NCI-H446 treated with DMSO at 0.1 percent for 48 hours (cell line): Measurements from ENCODE around the gene AKAP13.
A peak's percentile ranks its signal among the peaks of the same experiment; 100 is the strongest.

ENCODE experiments used
- DNase-seq: peaks from one replicate; lab custom pipeline; 2025; lab: John Stamatoyannopoulos, UW

Gene AKAP13

DNA sequence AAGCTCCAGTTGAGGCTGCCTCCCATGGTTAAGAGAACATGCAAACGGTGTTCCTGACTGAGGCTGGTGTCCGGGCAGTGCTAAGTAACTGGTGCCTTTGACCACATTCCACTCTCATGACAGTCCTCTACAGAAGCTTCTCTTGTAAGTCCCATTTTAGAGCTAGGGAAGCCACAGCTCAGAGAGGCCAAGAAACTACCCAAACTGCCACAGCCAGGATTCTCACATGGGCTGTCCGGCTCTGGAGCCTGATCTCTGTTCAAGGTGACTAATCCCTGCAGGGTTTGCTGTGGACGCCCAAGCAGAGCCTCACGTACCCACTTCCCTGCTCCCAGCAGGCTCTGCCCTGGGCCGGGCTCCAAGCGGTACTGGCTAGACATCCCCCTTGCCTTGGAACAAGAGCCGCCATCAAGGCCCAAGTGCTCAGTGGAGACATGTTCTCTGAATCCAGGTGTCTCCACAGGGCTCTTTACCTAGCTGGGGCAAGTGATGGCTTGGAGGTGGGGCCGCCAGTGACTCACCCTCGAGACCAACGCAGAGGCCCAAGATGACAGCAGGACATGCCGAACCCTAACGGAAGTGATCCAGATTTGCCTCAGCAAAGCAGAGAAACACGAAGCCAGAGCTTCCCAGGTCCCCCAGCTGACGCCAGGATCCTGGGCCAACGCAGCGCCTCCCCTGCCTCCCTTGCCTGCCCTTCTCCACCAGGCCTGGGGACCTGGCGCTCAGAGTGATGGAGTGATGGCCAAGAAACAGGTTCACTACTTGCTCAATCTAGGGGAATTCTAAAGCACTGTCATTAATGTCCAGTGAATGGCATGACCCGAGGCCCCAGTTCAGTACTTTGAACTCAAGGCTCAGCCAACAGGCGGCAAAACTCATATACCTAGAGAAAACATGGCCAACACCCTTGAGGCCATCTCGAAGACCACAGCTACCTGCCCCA, 390.0 kb downstream of the AKAP13 start:
- no peak for DNase-seq

DNA sequence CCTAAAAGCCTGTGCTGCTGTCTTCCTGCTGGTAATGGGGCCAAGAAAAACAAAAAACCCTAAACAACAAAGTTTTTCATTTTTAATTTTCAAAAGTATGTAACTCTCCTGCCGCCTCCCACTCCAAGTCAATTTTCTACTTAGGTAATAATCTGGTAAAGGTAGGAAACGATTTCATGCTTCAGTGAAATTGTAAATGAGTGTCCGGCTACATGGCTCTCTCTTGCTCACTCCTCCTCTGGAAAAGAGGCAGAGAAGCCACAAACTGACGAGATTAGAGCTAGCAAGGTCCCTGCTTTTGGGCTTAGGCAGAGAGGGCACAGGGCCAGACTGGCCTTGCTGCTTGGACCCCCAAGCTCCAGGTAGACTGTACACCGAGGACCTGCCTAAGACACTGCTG, 390.9 kb downstream of the AKAP13 start:
- no peak for DNase-seq

DNA sequence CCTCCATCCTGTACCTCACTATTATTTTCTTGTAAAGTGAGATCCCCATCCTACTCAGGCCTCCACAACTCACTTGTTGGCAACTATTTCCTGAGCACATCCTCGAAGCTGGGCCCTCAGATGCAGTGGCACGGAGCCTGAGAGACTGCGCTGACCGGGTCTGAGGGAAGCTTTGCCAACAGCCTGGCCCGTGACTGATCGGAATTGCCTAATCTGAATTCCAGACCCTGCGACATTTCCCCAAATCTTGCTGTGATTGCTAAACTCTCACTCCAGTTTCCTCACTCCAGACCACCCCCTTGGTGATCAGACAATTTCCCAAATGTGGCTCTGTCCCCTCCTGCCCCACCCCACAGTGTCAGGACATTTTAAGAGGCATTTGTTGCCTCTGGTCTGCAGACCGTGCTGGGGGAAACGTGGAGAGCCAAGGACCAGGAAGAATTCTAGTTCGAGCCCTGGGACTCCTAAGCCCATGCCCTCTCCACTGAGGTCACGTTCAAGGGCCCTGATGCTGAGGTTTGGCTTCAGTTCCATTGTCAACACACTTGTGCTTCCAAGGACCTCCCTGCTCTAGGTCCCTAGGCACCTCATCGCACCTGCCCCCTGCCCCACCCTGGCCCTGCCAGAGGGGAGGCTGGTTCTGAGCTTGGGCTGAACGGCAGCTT, 391.5 kb downstream of the AKAP13 start:
- DNase-seq: no peak

DNA sequence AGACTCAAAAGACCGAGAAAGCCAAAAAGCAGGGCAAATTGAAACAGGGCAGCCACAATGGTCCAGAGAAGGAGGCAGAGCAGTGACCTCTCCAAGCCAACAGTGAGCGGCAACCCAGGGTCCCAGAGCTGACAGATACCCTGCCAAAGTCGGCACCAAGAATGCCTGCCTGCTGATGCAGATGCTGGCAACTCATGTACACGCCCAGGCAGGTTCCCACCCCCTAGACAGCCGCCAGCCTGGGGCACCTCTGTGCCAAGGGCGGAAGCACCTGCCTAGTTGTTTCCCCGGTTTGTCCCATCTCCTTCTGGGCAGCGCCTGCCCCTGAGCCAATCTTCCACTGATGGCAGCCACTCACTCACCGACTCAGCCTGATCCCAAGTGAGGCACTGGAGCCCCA, 392.3 kb downstream of the AKAP13 start:
- DNase-seq: no peak

DNA sequence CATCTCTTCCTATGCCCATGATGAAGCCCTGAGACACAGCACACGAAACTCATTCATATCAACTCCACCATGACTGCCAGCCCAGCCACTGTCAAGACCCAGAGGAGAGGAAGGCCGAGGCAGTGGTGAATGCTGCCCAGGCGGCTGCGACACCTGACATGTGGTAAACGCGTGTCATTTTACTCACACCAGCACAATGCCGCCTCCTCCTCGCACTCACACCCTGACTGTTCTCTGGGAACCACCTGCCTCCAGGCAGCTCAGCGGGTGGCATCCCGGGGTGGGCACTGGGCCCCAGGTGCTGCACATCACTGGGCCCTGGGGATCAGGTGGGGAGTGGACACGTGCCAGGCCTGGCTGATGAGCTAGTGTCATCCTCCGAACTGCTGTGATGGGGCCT, 392.8 kb downstream of the AKAP13 start:
- no peak for DNase-seq

DNA sequence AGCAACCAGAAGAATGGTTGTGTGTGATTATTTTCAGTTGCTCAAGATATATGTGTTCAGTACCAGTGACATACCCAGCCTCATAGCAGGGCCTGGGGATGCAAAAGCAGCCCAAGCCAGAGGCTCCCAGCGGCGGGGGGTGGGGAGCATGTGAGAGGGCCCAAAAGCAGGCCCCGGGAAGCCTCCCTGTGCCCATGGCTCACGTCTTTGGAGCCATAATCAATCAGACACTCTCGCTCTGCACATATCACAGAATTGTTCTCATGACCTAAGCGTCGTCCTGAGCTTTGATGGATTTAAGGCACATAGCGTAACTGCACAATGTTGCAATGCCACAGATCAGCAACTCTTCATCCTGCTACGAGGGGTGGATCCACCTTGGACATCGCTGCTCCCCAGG, 393.6 kb downstream of the AKAP13 start:
- DNase-seq: no peak

DNA sequence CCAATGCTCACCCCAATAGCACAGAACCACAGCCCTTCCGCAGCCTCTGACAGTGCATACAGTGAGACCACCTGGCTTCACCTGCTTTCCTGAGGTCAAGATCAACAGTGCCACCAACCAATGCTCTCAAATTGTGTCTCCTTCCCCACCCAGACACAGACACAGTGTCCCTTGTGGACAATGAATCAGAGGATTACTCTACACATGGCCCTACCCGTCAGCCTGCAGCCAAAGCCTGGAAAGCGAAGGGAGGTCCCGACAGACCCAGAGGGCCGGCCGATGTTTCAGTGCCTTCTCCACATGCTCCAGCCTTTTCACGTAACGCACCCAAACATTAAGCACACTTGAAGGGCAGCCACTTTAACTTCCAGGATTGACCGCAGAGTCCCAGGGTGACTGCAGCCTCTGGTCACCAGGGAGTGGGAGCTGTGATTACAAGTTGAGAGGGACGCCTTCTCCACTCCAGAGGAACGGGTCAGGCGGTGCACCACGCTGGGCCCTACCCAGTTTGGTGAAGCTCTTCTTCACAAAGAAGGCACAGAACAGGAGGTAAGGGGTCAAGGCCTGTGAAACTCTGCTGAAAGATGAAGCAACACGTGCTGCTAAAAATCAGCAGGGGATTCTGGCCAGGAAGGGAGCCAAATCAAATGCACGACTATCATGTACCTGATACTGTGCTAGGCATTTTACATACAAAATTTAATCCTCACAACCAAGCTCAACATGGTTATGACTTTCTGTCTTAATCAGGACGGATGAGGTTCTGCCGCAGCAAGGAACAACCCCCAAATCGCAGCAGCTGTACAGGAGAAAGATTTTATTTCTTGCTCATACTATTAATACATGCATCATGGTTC, 397.1 kb downstream of the AKAP13 start:
- DNase-seq: no peak

DNA sequence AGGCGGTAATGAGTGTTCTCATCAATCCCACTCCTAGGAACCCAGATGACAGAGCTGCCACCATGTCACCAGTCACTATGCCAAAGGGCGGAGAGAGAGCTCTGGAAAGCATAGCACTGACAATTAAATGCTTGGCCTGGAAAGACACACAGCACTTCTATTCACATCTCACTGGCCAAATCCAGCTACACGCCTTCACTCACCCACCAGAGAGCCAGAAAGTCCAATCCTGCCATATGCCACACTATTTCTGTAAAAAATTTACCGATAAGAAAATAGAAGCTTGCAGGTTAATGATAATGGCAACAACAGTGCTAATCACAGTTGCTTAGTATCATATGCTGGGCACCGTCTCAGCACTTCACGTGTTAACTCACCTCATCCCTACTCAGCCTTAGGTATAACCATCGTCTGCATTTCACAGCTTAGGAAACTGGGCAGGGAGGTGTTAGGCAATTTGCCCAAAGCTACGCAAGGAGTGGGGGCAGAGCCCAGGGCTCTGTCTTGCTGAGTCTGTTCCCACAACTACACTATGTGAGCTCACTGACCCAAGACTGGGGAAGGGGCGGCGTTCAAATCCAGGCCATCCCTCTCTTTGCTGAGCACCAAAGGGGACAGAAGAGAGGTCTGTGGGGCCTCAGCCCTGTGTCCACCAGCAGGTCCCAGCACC, 397.8 kb downstream of the AKAP13 start:
- peak; percentile 81 for DNase-seq

DNA sequence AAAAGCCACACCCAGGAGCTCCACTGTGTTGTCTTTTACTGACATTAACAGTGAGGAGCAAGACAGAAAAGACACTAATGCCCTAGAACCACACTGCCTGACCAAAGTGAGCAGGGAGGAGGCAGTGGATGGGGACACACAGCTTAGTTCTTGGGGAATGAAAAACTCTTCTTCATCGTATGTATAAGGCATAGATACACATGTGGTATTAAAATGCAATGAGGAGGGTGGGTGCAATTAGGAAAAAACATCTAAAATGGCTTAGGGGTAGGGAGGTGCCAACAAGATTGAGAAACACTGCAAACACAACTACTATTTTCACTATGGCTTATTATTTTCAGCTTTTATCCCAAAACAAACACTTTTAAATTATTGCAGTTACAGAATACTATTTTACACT, 398.8 kb downstream of the AKAP13 start:
- DNase-seq: no peak

DNA sequence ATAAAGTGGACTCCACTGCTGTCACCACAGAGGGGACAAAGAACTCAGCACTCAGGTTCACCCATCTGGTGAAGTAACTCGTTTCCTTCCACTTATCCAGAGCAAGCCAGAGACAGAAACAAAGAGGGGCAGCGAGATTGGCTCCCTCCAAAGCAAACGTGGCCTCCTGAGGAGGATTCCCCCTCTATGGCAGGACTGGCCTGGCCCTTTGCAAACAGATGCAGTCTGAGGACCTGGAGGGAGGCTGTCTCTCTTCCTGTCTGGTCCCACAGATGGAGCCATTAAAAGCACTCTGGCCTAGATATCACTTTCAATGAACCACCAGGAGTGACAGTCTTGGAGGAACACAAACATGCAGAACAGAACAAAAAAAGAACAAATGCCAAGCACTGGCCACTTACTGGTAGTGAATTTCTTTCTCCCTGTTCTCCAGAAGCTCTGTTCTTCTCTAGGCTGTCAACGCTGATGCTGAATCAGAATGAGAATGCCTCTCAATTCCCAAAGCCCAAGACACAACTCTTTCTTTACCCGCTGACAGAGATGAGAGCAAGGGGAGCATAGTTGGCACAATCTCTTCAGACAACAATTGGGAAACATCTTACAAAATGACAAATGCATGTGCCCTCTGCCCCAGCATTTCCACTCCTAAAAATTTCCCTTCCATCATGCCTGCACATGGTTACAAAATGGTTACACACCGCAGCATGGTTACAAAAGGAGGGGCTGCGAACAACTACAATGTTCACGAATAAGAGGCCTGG, 400.0 kb downstream of the AKAP13 start:
- DNase-seq: no peak

DNA sequence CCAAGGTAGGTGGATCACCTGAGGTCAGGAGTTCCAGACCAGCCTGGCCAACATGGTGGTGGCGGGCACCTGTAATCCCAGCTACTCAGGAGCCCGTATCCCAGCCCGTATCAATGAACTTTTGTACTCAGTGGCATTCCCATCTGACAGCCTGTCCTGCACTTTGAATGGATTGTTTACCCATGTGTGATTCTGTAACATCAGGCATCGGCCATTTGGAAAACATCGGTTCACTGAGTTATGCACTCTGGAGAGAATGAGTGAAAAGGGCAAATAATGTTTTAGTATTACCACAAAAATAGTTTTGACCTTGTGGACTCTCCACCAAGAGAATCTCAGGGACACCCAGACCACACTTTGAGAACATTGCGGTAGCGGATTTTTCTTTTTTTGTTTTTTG, 400.7 kb downstream of the AKAP13 start:
- no peak for DNase-seq

DNA sequence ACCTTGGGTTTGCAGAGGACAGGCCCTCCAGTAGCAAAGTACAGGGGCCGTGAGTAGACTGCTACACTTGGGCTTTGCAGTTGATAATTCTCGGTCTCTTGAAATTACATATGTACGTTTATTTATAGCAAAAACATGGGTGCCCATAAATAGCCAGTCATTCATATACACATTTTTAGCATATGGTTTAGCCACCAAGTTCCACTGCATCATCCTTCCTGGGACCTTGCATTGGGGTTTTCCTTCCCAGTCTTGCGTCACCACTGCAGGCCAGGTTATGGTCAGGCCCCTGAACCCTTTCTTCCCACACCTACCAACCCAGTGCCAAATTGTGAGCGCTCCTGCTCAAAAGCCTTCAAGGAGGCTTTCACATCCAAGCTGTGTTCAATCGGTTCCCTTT, 401.7 kb downstream of the AKAP13 start:
- no peak for DNase-seq

DNA sequence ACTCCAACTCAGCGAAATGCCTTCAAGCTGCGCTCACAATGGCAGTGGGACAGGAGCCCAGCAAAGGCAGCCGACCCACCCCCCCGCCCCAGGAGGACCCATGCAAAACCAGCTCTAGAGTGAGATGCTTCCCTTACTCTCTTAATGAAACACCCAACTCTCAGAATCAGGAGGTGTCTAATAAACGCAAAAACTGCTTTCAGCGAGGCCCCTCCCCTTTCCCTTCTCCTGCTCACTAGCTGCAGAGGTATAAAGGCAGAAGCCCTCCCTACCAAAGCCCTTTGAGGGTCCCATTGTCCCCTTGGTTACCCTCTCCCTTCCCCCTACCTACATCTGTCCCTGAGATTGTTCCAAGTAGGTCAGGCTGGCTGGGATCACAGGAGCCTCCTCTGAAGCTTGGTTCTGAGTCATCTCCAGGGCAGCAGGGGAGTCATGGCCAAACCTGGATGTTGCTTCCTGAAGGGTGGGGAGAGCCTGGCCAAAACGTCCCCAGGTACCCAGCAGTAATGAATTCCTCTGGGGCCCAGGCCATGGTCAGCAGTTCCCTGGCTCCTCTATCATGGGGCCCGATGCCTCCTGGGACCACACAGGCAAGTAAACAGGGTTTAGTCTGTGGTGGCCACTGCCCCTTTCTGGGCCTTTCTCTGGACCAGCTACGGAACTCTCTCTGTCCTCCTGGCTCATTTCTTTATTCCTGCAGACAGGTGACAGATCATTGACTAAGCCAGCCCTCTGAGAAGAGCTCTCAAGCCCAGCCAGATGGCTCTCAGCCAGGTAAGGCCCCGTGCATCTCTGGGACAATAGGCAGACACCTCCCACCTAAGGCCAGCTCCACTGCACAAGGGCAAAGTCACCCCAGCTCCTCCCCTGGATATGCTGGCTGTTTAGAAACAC, 405.7 kb downstream of the AKAP13 start:
- peak; percentile 54 for DNase-seq

DNA sequence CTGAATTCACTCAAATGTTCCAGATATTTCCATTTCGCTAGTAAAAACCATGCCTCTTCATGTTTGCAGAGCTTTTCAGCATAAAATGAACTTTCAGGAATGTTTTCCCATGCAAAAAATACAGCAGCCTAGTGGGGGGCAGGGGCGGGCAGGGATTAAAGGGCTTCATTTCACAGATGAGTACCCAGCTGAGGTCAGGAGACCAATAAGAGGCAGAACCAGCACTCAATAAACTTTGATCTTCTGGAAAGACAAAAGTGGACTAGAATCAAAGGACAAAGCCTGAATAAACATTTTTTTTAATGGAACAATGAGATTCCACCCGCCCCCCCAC, 406.3 kb downstream of the AKAP13 start:
- no peak for DNase-seq

DNA sequence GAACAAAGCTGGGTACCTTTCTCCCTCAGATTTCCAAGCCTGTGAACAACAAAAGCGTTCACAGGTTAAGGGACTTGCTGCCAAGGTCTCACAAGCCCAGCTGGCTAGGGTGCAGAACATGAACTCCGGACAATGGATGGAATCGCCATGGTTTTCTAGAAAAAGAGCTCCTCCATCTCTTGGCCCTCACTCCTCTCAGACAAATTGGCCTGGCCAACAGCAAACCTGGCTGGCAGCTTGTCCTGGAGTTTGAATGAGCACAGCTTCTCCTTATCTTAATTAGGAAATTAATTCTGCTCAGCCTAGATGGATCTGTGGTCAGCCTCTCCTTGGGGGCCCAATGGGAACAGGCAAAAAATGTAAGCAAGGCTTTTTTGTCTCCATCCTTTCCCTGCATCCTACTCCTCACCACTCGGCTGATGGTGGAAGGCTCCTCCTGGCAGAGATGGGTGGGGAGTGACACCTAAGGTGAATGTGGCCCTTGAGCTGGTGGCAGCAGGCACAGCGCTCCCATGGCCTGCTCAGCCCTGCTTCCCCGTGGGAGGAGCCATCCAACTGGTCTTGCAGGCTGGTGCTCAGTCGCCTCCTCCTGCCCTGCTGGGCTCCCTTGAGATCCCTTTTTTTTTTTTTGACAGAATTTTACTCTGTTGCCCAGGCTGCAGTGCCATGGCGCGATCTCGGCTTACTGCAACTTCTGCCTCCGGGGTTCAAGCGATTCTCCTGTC, 408.5 kb downstream of the AKAP13 start:
- DNase-seq: no peak

DNA sequence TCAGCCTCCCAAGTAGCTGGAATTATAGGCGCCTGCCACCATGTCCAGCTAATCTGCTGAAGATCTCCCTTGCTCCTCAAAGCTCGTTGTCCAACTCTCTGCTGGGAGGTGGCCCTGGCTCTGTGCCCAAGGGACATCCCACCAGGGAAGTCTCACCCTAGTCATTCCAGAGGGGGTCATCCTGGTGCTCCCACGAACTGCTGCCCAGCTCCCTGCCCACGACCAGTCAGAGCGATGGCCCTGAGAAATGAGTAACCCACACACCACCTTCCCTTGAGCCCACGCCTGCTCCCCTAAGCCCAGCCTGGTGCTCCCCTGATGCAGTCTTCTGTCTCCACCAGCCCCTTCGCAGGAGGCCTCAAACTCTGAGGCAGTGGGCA, 409.1 kb downstream of the AKAP13 start:
- no peak for DNase-seq

DNA sequence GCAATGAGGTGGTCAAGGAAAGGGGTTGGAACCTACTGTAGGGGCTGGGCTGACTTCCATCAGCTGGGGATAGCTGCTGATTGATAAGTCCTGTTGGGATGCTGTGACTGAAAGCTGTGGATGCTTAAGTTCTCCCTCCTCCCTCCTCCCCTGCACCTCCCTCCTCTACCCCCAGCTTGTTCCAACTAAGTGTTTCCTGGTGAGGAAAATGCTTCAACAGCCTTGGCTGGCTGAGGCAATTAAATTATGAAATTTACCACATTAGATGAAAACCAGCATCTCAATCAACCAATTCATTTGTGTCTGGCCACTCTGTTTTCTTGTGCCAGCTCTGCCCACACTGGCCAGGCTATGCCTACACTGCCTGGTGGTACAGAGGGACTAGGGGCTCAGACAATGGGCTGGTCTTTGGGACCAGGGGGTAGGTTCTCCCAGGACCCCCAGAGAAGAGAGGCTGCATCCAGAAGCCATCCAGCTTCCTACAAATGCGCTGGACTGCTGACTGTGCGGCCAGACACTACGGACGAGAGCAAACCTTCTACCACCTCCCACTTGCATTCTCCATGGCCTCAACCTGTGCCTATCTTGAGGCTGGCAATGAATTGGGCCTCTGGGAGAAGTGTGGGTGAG, 411.8 kb downstream of the AKAP13 start:
- DNase-seq: no peak

DNA sequence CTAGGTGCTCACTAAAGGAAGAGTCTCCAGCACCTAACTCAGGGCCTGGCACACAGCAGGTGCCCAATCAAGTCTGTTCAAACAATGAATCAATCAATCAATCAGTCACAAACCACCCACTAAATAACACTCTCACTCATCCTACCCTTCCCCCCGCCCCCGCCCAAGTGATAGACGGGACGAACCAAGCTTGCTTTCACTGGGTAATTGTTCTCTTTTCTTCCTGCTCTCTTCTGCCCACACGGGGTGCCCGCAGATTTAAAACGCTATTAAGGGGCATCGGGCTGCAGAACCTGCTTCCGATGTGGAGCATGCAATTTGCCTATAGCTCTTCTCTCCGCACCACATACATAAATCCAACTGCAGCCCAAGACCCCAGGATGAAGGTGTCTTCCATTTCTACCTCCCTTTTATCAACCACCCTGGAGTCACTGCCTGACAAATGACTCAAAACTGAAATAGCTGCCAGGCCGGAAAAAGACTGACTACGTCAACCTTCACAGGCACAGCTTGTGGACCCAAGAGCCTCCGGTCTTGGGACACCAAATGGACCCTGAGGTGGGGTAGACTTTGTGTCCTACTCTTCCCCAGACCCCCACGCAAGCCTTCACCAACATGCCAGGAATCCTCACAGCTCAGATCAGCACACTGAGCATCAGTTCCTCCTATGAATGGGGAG, 412.6 kb downstream of the AKAP13 start:
- no peak for DNase-seq
